ENCODE results near the gene ZNF358. TPM values are rescaled to one million over a fixed set of nuclear protein-coding genes. Genes with fewer than 3 reads are reported as not detected.

Gene ZNF358
- total and polyA plus RNA-seq, 2 experiments from 2014 or later: 40.7 to 99.6 TPM

DNA sequence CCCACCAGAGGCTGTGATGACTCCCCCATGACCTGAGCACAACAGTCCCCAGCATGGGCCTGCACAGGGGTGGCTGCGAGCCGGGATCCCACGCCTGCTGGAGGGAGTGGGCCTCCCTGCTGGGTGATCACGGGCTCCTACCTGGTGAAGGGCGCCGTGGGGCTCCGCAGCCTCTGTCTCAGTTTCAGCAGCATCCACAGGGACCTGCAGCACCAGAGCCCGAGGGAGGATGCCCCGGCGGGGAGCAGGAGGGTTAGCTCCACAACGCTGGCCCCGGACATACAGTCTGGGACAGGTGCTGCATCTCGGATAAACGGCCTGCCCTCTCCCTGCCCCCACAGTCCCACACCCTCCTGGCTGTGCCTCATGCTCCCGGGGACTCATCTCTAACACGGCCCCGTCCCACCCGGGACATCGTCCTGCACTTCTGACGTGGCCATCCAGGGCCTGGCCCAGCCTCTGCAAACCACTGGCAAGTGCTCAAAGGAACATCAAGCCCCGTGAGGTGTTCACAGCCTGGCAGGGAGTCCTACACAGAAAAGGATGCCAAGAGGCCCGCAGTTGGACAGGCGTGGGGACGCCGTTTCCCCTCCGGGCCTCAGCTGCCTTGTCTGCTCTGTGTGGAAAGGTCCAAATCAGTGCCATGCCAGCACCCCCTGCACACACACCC is 37.6 kb upstream of the ZNF358 start:
- no peak overlapping the region for H3K4me3 ChIP-seq
- no peak overlapping the region for H3K27ac ChIP-seq
- peaks cover 4% of the 10 kb centered on the region for H3K4me1 ChIP-seq (ENCODE audit: low read depth)
- no peaks in the 10 kb centered on the region for H3K27me3 ChIP-seq
- no peaks in the 10 kb centered on the region for H3K36me3 ChIP-seq
- TF ChIP-seq, protein P1, sequence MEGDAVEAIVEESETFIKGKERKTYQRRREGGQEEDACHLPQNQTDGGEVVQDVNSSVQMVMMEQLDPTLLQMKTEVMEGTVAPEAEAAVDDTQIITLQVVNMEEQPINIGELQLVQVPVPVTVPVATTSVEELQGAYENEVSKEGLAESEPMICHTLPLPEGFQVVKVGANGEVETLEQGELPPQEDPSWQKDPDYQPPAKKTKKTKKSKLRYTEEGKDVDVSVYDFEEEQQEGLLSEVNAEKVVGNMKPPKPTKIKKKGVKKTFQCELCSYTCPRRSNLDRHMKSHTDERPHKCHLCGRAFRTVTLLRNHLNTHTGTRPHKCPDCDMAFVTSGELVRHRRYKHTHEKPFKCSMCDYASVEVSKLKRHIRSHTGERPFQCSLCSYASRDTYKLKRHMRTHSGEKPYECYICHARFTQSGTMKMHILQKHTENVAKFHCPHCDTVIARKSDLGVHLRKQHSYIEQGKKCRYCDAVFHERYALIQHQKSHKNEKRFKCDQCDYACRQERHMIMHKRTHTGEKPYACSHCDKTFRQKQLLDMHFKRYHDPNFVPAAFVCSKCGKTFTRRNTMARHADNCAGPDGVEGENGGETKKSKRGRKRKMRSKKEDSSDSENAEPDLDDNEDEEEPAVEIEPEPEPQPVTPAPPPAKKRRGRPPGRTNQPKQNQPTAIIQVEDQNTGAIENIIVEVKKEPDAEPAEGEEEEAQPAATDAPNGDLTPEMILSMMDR (IDR thresholded peaks at IDR 0.05; ENCODE audit: low read depth, low read length): no peak
- DNase-seq (ENCODE audit: low read depth in 1 of 2, low spot score in 1 of 2): no peak
- no peaks in the 10 kb centered on the region for H3K9me3 ChIP-seq (ENCODE audit: low read depth)

GRCh38 chr19:7478843-7479227 is 37.1 kb upstream of the ZNF358 start:
- Histone ChIP-seq H3K9me3 (ENCODE audit: low read depth) (no peaks in the 10 kb centered on the region), H3K4me1 (ENCODE audit: low read depth) (peaks cover 4% of the 10 kb centered on the region), H3K27ac (no peak overlapping the region), H3K27me3 (no peaks in the 10 kb centered on the region), H3K36me3 (no peaks in the 10 kb centered on the region), H3K4me3 (no peak overlapping the region)
- DNase-seq (ENCODE audit: low read depth in 1 of 2, low spot score in 1 of 2): no peak
- TF ChIP-seq, protein P1 (IDR thresholded peaks at IDR 0.05; ENCODE audit: low read depth, low read length): no peak

- Histone ChIP-seq H3K27ac (no peak overlapping the region), H3K9me3 (ENCODE audit: low read depth) (no peaks in the 10 kb centered on the region), H3K4me1 (ENCODE audit: low read depth) (peaks cover 4% of the 10 kb centered on the region), H3K27me3 (no peaks in the 10 kb centered on the region), H3K4me3 (no peak overlapping the region), H3K36me3 (no peaks in the 10 kb centered on the region)
- TF ChIP-seq, protein P1 (IDR thresholded peaks at IDR 0.05; ENCODE audit: low read depth, low read length): no peak
- no peak for DNase-seq (ENCODE audit: low read depth in 1 of 2, low spot score in 1 of 2)
These were observed 35.5 kb upstream of the ZNF358 start for GRCh38 chr19:7480222-7480969.

GRCh38 chr19:7480970-7481255 is 35.0 kb upstream of the ZNF358 start:
- TF ChIP-seq, protein P1 (IDR thresholded peaks at IDR 0.05; ENCODE audit: low read depth, low read length): no peak
- peaks cover 4% of the 10 kb centered on the region for H3K4me1 ChIP-seq (ENCODE audit: low read depth)
- H3K27ac ChIP-seq: no peak overlapping the region
- no peaks in the 10 kb centered on the region for H3K27me3 ChIP-seq
- H3K4me3 ChIP-seq: no peak overlapping the region
- DNase-seq (ENCODE audit: low read depth in 1 of 2, low spot score in 1 of 2): no peak
- H3K9me3 ChIP-seq (ENCODE audit: low read depth): no peaks in the 10 kb centered on the region
- no peaks in the 10 kb centered on the region for H3K36me3 ChIP-seq

DNA sequence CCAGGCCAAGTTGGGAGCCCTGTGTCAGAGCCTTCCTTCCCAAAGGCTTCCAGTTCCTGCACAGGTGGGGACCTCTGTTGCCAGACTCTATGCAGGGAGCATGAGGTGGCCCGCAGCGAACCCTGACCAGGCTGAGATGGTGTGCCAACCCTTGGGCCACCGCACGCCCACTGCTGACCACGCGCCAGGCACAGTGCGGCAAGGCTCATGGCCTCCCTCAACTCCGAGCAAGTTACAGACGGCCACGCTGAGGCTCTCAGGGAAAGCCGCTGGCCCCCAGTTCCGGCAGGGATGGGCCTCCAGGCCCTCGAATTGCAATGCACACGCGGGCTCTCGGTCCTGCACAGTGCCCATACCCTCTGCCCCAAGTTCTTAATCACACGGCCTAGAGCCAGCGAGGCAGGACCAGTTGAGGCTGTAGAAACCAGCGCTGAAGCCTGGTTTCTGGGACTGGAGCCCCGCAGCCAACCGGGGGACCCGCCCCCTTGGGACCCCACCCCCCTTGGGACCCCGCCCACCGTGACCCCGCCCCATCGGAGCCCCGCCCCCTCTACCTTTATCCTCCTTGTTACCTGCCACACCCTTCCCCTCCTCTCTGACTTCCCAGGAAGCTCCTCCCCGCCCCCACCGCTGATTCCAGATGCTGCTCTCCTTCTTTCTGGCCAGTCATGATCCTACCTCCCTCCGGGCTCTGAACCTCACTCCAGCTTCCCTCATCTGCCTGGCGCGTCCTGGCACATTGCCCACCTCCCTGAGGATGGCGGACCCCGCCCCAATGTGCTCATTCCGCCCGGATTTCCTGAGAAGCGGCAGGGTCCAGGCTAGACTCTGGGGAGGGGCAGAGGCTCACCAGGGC is 33.1 kb upstream of the ZNF358 start:
- H3K4me1 ChIP-seq (ENCODE audit: low read depth): peaks cover 4% of the 10 kb centered on the region
- H3K27ac ChIP-seq: no peak overlapping the region

More for the DNA sequence above, 33.1 kb upstream of the ZNF358 start:
- H3K4me3 ChIP-seq: no peak overlapping the region
- H3K36me3 ChIP-seq: no peaks in the 10 kb centered on the region
- H3K27me3 ChIP-seq: no peaks in the 10 kb centered on the region
- H3K9me3 ChIP-seq (ENCODE audit: low read depth): no peaks in the 10 kb centered on the region
- TF ChIP-seq, protein P1 (IDR thresholded peaks at IDR 0.05; ENCODE audit: low read depth, low read length): no peak
- DNase-seq (ENCODE audit: low read depth in 1 of 2, low spot score in 1 of 2): peak in 1 of 2 donors; percentile 38

All from cardiac muscle cell (in vitro differentiated cells and primary cell).